H1 (cell line): ENCODE measurements around the gene LPO. TPM values are rescaled to one million over a fixed set of nuclear protein-coding genes. Genes with fewer than 3 reads are reported as not detected.

ENCODE experiments used
- CTCF ChIA-PET: fragments of 300-600 bp; sonication (Branson Sonifier 250); formaldehyde crosslinking; loops from one replicate; lab custom pipeline; 2021; ENCODE audit not compliant: partially characterized antibody; lab: Charles Lee
- POLR2A ChIA-PET: fragments of 300-600 bp; sonication (Branson Sonifier 250); formaldehyde crosslinking; loops from one replicate; lab custom pipeline; 2021; ENCODE audit warnings: inconsistent platforms; ENCODE audit not compliant: partially characterized antibody; lab: Charles Lee
- DNase-seq, 2 experiments: peaks; one replicate each; pipeline versions ENCODE4 v3.0.0 to v3.0.0-alpha.2; 2010 to 2022; ENCODE audit warnings: low spot score in 2 of 2, low read depth in 1 of 2, mixed read lengths in 1 of 2
- FAIRE-seq: peaks from 2 replicates; lab custom pipeline; 2011; peaks lifted over from hg19 to GRCh38; lab: Jason Lieb, UNC
- H2AFZ ChIP-seq: 2 replicates; pipeline ENCODE4 v1.8.1; 2012; ENCODE audit warnings: low read length, inconsistent platforms
- H2AK5ac ChIP-seq: 2 replicates; pipeline ENCODE4 v1.6.1; 2013; ENCODE audit warnings: low read depth, low read length
- H2BK120ac ChIP-seq: replicated peaks from 2 replicates; pipeline ENCODE3; 2013; ENCODE audit warnings: low read depth, low read length, inconsistent platforms
- H2BK12ac ChIP-seq: 2 replicates; pipeline ENCODE4 v1.6.1; 2013; ENCODE audit warnings: low read depth, low read length
- H2BK15ac ChIP-seq: 2 replicates; pipeline ENCODE4 v1.6.1; 2013; ENCODE audit warnings: low read length
- H2BK20ac ChIP-seq: 2 replicates; pipeline ENCODE4 v1.6.1; 2013; ENCODE audit warnings: low read length
- H2BK5ac ChIP-seq: 2 replicates; pipeline ENCODE4 v1.6.1; 2013; ENCODE audit warnings: low read depth, low read length
- H3K14ac ChIP-seq: 2 replicates; pipeline ENCODE4 v1.6.1; 2013; ENCODE audit warnings: inconsistent platforms; ENCODE audit not compliant: insufficient read length
- H3K18ac ChIP-seq: 2 replicates; pipeline ENCODE4 v1.6.1; 2013; ENCODE audit warnings: low read length; ENCODE audit errors: extremely low read depth
- H3K23ac ChIP-seq: 2 replicates; pipeline ENCODE4 v1.6.1; 2013; ENCODE audit warnings: inconsistent platforms; ENCODE audit not compliant: insufficient read length
- H3K23me2 ChIP-seq: 2 replicates; pipeline ENCODE4 v1.6.1; 2013; ENCODE audit warnings: low read depth, low read length
- H3K27ac ChIP-seq: 2 replicates; pipeline ENCODE4 v1.6.1; 2011; ENCODE audit warnings: low read depth, low read length, inconsistent platforms
- H3K27me3 ChIP-seq, 4 experiments: replicated peaks in 1 of 4; 1 replicate in 1 of 4; 2 replicates in 3 of 4; pipeline versions ENCODE4 v1.6.1 to v1.8.1; 2011 to 2013; ENCODE audit warnings: low read length in 3 of 4, mild to moderate bottlenecking in 3 of 4, inconsistent platforms in 2 of 4, mixed read lengths in 2 of 4, moderate library complexity in 1 of 4; ENCODE audit not compliant: control insufficient read depth in 3 of 4, insufficient read depth in 3 of 4; ENCODE audit errors: extremely low read depth in 1 of 4
- H3K36me3 ChIP-seq, 4 experiments: 2 replicates each; pipeline versions ENCODE4 v1.6.1 to v1.8.1; 2011 to 2013; ENCODE audit warnings: mild to moderate bottlenecking in 4 of 4, low read length in 3 of 4, moderate library complexity in 2 of 4, control low read depth in 1 of 4, inconsistent platforms in 1 of 4; ENCODE audit not compliant: insufficient read depth in 4 of 4, control insufficient read depth in 2 of 4
- H3K4ac ChIP-seq: replicated peaks from 2 replicates; pipeline ENCODE3; 2013; ENCODE audit warnings: low read length, low read depth, mixed read lengths, inconsistent platforms; ENCODE audit not compliant: insufficient read length
- H3K4me1 ChIP-seq, 4 experiments: replicated peaks in 1 of 4; 1 replicate in 1 of 4; 2 replicates in 3 of 4; pipeline versions ENCODE4 v1.6.1 to v1.8.1; 2011 to 2013; ENCODE audit warnings: low read length in 3 of 4, inconsistent platforms in 2 of 4, mixed read lengths in 1 of 4; ENCODE audit not compliant: insufficient read depth in 4 of 4, control insufficient read depth in 3 of 4
- H3K4me2 ChIP-seq, 2 experiments: 2 replicates each; pipeline versions ENCODE4 v1.6.1 to v1.8.1; 2011 to 2013; ENCODE audit warnings: low read depth in 2 of 2, low read length in 2 of 2, control low read depth in 1 of 2, inconsistent platforms in 1 of 2, mild to moderate bottlenecking in 1 of 2; ENCODE audit not compliant: insufficient read depth in 1 of 2
- H3K4me3 ChIP-seq, 4 experiments: fragments of 200-600, 300-600 bp in 1 of 4; sonication (generic), shearing (Covaris generic), sonication (Bioruptor Twin) in 1 of 4; 2 replicates each; pipeline versions ENCODE4 v1.5.1 to v1.8.1; 2011 to 2016; ENCODE audit warnings: low read length in 4 of 4, low read depth in 3 of 4, control low read depth in 2 of 4, inconsistent platforms in 2 of 4, mild to moderate bottlenecking in 2 of 4, mixed read lengths in 1 of 4, moderate library complexity in 1 of 4; ENCODE audit not compliant: insufficient read depth in 2 of 4; ENCODE audit errors: extremely low read depth in 1 of 4
- H3K56ac ChIP-seq: replicated peaks from 2 replicates; pipeline ENCODE3; 2013; ENCODE audit warnings: low read depth, mild to moderate bottlenecking, mixed read lengths, low read length, inconsistent platforms; ENCODE audit not compliant: insufficient read length
- H3K79me1 ChIP-seq: 2 replicates; pipeline ENCODE4 v1.6.1; 2013; ENCODE audit warnings: low read depth, low read length, control low read depth
- H3K79me2 ChIP-seq, 2 experiments: 2 replicates each; pipeline versions ENCODE4 v1.6.1 to v1.8.1; 2012 to 2013; ENCODE audit warnings: low read length in 2 of 2, mild to moderate bottlenecking in 2 of 2, inconsistent platforms in 1 of 2; ENCODE audit not compliant: insufficient read depth in 2 of 2, control insufficient read depth in 1 of 2
- H3K9ac ChIP-seq, 4 experiments: replicated peaks in 1 of 4; 1 replicate in 1 of 4; 2 replicates in 3 of 4; pipeline versions ENCODE4 v1.6.1 to v1.8.1; 2011 to 2013; ENCODE audit warnings: low read depth in 3 of 4, low read length in 3 of 4, control low read depth in 2 of 4, mild to moderate bottlenecking in 2 of 4, moderate library complexity in 2 of 4, inconsistent platforms in 1 of 4; ENCODE audit errors: extremely low read depth in 1 of 4
- H3K9me3 ChIP-seq, 2 experiments: 2 replicates each; pipeline versions ENCODE4 v1.6.1 to v1.8.1; 2012 to 2013; ENCODE audit warnings: mild to moderate bottlenecking in 2 of 2, moderate library complexity in 2 of 2, control low read depth in 1 of 2, inconsistent platforms in 1 of 2, low read depth in 1 of 2, low read length in 1 of 2, mixed read lengths in 1 of 2; ENCODE audit not compliant: insufficient read depth in 2 of 2
- H4K20me1 ChIP-seq, 2 experiments: replicated peaks in 1 of 2; 2 replicates each; pipeline versions ENCODE3 to v1.8.1; 2011 to 2013; ENCODE audit warnings: inconsistent platforms in 2 of 2, low read length in 2 of 2, mild to moderate bottlenecking in 1 of 2; ENCODE audit not compliant: insufficient read depth in 2 of 2, control insufficient read depth in 1 of 2
- H4K5ac ChIP-seq: 2 replicates; pipeline ENCODE4 v1.6.1; 2013; ENCODE audit warnings: low read length, low read depth, mixed read lengths, inconsistent platforms; ENCODE audit not compliant: insufficient read length
- H4K8ac ChIP-seq: 2 replicates; pipeline ENCODE4 v1.8.0; 2013; ENCODE audit warnings: mild to moderate bottlenecking, moderate library complexity, low read length, inconsistent platforms; ENCODE audit not compliant: insufficient read depth; ENCODE audit errors: extremely low read depth
- H4K91ac ChIP-seq: replicated peaks from 2 replicates; pipeline ENCODE3; 2013; ENCODE audit warnings: low read length, mixed read lengths, inconsistent platforms; ENCODE audit not compliant: insufficient read length
- CTBP2 ChIP-seq: IDR thresholded peaks from 2 replicates; pipeline ENCODE4 v1.7.0; 2011; ENCODE audit warnings: borderline replicate concordance, mild to moderate bottlenecking, moderate library complexity, mixed read lengths, low read length; ENCODE audit not compliant: insufficient read depth, insufficient read length
- RAD21 ChIP-seq, 2 experiments: IDR thresholded peaks in 1 of 2; conservative IDR thresholded peaks in 1 of 2; 2 replicates each; pipeline ENCODE4 v1.6.1; 2011; ENCODE audit warnings: low read depth in 2 of 2, low read length in 2 of 2, improper control_type of control experiment in 1 of 2, inconsistent platforms in 1 of 2, mild to moderate bottlenecking in 1 of 2, moderate library complexity in 1 of 2
- WGBS, 2 experiments: shearing (Covaris generic) in 1 of 2; methylation state at CpG; one replicate each; pipeline versions ENCODE4 v1.1.6 to v1.1.7; 2013 to 2015; ENCODE audit warnings: low lambda C conversion rate in 2 of 2, mixed read lengths in 2 of 2, inconsistent platforms in 1 of 2, low coverage in 1 of 2, missing lambda C conversion rate in 1 of 2; ENCODE audit not compliant: insufficient replicate concordance in 2 of 2, insufficient coverage in 1 of 2, insufficient read length in 1 of 2; ENCODE audit errors: extremely low coverage in 1 of 2, missing lambda C conversion rate in 1 of 2; 5-methylcytosine and 5-hydroxymethylcytosine counted together
- polyA plus RNA-seq, 7 experiments: library from polyadenylated mRNA; depleted of rRNA in 3 of 7; stranded (reverse) in 5 of 7; unstranded in 2 of 7; fragments of >200 nt in 5 of 7; fragments of 200-250 nt in 2 of 7; gene quantifications; 1 replicate in 5 of 7; 2 replicates in 1 of 7; 4 replicates in 1 of 7; pipeline versions ENCODE4 v1.2.1 to v1.2.3, GENCODE V29; 2011 to 2013; ENCODE audit warnings: missing spikeins in 2 of 7, mixed read lengths in 2 of 7
- total RNA-seq: library from RNA; stranded (reverse); fragmentation: NEBNext Ultra II Directional; extraction: Animal tissue kit (Norgen Biotek cat#: 25700); gene quantifications from 2 replicates; pipeline ENCODE4 v1.2.1, GENCODE V29; 2021

Gene LPO
- total and polyA plus RNA-seq, 2 of the 8 experiments (the other 6 are each of a cell fraction or from before 2014, with no cell fraction given): 0.38 to 0.52 TPM

GRCh38 chr17:58312829-58313228, 74.4 kb downstream of the LPO start:
- no peak overlapping the region for H2BK20ac ChIP-seq
- H3K9me3 ChIP-seq: no peaks in the 10 kb centered on the region
- no peak overlapping the region for H3K23ac ChIP-seq
- no peak for DNase-seq
- no peak overlapping the region for H3K4me3 ChIP-seq
- no peak overlapping the region for H3K56ac ChIP-seq
- H3K4ac ChIP-seq: no peak overlapping the region
- no peak overlapping the region for H3K9ac ChIP-seq
- H2BK15ac ChIP-seq: no peak overlapping the region
- no peak overlapping the region for H4K91ac ChIP-seq
- no peak overlapping the region for H4K8ac ChIP-seq
- no peak overlapping the region for H4K5ac ChIP-seq
- no peaks in the 10 kb centered on the region for H3K27me3 ChIP-seq
- no peaks in the 10 kb centered on the region for H3K79me1 ChIP-seq
- no peak overlapping the region for H2BK5ac ChIP-seq
- WGBS, 2 experiments: 65% methylated on average over 1 of the region's 1 CpG; no CpG with 5 or more reads in 1 of the 2 experiments
- H2BK12ac ChIP-seq: no peak overlapping the region
- H3K79me2 ChIP-seq: no peaks in the 10 kb centered on the region
- H3K18ac ChIP-seq: no peak overlapping the region
- no peak for FAIRE-seq
- no peaks in the 10 kb centered on the region for H3K36me3 ChIP-seq
- no peak overlapping the region for H3K27ac ChIP-seq
- H3K4me2 ChIP-seq: no peak overlapping the region
- H4K20me1 ChIP-seq: no peaks in the 10 kb centered on the region
- H2AK5ac ChIP-seq: no peak overlapping the region
- CTCF ChIA-PET: interaction anchor here (0.6 to 21.9 kb wide), 16 partner anchors 8 to 453 kb away, joined by 3 to 384 read pairs (median 4); partner anchors contain the start of gene SUPT4H1
- no peak overlapping the region for H2BK120ac ChIP-seq
- H2AFZ ChIP-seq: no peak overlapping the region
- no peaks in the 10 kb centered on the region; the same call in 1 of the 2 replicates for H3K23me2 ChIP-seq
- TF ChIP-seq CTBP2 (no peak), RAD21 (IDR thresholded peaks at IDR 0.05 in 1 of 2, conservative IDR thresholded peaks at IDR 0.05 in 1 of 2; ENCODE audit: low read depth in 2 of 2, low read length in 2 of 2) (peak; percentile 30 to 36; a peak in 3 of 4 replicates)
- TF ChIP-seq, all 59 proteins: peak for 1
- Histone ChIP-seq H3K4me1 (peaks cover 0 to 8% (median 4%) of the 10 kb centered on the region in 4 experiments; a peak in 4 of 7 replicates), H3K14ac (no peak overlapping the region)
- POLR2A ChIA-PET: interaction anchor here (1.1 to 1.2 kb wide), 3 partner anchors 8 to 63 kb away, joined by 3 to 6 read pairs (median 3); partner anchors contain the start of gene MPO
